Measurements from ENCODE around the gene ASPSCR1.

Gene ASPSCR1

DNA sequence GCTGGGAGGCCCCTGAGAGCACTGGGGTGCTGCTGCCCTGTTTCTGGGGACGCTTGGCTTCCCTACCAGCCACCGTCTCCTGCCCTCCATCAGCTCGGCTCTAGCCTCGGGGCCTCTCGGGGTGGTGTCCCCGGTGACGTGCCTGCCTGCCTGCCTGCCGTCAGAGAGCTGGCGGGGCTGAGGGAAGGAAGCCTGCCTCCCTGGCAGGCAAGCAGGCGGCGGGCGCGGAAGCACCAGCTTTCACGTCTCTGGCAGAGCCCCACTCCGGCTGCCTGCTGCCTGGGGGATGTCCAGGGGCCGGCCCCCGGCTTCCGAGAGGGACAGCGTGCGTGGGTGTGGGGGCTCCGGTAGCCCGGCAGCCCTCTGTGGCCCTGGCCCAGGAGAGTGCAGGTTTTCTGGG is 35.9 kb downstream of the ASPSCR1 start:
- no peak for DNase-seq (ENCODE audit: low read depth)

DNA sequence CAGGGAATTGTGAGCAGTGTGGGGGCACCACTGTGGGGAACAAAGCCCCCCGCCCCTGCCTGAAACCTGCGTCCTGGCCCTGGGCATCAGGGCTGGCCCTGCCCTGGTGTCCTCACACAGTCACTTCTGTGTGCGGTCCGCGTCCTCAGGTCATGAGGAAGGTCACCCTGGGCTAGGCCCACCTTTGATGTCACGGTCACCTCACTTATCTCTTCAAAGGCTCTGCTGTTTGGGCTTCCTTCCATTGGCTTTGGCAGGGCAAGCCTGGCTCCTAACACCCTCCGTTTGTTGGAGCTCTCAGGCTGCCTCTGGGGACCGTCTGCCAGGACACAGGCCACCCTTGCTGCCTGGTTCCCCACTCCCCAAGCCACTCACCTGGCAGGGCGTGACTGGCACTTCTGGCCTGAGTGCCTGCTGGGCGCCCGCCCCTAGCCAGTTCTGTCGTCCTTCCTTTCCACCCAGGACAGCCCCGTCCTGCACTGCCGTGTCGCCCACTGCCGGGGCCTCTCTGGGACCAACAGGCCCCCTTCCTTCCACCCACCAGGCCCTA is 36.4 kb downstream of the ASPSCR1 start:
- no peak for DNase-seq (ENCODE audit: low read depth)

DNA sequence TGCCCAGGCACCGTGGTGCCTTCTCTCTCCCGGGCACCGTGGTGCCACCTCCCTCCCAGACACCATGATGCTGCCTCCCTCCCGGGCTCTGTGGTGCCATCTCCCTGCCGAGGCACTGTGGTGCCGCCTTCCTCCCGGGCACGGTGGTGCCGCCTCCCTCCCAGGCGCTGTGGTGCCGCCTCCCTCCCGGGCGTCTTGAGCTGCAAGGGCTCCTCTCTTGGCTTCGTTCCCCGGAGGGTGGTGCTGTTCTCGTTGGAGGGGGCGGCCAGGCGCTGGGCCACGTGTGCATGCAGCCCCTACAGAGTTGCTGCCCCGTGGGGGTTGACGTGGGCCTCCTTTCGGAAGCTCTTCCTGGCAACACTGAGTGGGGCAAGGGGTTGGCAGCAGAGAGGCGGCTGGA is 37.0 kb downstream of the ASPSCR1 start:
- DNase-seq (ENCODE audit: low read depth): no peak

DNA sequence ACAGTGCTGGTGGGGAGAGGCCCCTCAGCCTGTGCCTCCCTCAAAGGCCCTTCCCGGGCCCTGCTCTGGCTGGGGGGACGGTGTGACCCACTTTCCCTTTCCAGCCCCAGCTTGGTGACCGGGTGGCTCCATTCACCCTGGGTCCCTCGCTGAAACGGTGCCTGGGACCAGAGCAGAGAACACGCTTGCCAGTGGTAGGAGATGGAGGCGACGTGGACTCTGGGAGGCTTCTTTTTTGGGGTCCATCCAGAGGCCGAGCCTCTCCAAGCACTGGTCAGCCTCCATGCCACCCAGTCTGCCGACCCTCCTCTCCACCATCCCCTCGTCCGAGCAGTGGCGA is 37.5 kb downstream of the ASPSCR1 start:
- no peak for DNase-seq (ENCODE audit: low read depth)

DNA sequence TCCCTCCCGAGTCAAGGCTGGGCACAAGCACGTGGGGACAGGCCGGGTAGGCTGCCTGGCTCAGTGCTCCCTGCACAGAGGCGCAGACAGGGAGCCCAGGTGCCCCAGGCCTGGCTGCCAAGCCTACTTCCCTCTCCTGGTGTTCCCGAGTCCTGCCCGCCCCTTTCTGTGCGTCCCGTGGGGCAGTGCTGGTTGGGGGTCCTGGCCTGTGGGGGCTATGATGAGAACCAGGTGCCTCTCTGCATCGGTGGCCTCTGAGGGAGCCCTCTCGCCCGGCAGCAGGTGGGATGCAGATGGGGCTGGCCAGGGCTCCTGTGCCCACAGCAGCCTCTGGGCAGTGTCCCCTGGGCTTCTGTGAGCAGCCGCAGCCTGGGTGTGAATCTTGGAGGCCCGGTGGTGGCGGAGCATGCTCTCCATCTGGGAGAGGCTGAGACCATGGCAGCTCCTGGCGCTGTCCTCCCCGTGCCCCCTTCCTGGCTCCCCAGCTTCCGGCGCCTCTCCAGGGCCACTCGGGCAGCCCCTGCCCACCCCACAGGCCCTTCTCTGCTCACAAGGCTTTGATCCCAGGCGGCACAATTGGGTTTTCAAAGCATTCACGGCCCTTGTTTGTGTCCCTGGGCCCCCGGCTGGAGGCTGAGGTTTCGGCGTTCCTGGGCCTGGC is 38.0 kb downstream of the ASPSCR1 start:
- DNase-seq (ENCODE audit: low read depth): no peak

DNA sequence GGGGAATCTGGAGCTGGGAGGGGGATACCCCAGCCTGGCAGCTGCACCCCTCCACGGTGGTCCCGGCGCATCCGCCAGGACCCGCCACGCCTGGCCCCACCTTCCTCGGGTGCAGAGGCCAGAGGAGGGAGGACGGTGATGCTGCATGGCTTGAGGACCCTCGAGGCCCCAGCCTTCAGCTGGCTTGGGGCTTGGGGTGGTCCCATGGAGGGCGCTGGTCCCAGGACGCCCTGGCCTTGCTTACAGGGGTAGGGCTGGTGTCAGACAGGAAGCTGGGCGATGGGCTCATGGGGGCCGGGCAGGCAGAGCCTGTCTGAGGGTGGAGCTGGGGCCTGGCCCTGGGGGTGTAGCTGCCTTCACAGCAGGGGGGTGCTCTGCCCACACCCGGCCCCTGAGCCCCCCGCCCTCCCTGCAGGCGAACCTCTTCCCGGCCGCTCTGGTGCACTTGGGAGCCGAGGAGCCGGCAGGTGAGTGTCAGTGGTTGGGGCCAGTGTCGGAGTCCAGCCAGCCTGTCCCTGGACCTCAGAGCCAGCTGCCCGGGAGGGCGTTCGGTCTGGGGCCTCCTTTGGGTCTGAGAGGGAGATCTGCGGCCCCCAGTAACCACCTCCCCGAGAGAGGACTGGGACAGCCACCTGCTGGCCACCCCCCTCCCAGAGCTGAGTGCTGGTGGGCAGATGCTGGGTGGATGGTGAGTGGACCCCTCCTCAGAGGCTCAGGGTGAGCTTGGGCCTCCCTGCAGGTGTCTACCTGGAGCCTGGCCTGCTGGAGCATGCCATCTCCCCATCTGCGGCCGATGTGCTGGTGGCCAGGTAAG is 38.8 kb downstream of the ASPSCR1 start:
- no peak for DNase-seq (ENCODE audit: low read depth)

DNA sequence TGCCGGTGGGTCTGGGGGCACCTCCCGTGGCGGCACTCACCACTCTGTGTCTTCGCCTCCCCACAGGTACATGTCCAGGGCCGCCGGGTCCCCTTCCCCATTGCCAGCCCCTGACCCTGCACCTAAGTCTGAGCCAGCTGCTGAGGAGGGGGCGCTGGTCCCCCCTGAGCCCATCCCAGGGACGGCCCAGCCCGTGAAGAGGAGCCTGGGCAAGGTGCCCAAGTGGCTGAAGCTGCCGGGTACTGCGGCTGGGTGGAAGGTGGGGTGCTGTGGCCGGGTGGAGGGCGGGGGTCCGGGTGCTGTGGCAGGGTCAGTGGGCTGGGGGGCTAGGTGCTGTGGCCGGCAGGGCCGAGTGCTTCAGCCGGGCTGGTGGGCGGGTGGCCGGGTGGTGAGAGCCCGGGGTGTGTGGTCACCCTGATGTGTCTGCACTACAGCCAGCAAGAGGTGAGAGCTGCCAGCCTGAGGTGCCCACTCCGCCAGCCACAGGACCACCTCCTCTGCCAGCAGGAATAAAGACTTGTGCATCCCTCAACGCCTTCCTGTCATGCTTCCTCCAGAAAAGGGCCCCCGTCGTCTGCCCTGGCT is 39.5 kb downstream of the ASPSCR1 start:
- DNase-seq (ENCODE audit: low read depth): no peak

DNA sequence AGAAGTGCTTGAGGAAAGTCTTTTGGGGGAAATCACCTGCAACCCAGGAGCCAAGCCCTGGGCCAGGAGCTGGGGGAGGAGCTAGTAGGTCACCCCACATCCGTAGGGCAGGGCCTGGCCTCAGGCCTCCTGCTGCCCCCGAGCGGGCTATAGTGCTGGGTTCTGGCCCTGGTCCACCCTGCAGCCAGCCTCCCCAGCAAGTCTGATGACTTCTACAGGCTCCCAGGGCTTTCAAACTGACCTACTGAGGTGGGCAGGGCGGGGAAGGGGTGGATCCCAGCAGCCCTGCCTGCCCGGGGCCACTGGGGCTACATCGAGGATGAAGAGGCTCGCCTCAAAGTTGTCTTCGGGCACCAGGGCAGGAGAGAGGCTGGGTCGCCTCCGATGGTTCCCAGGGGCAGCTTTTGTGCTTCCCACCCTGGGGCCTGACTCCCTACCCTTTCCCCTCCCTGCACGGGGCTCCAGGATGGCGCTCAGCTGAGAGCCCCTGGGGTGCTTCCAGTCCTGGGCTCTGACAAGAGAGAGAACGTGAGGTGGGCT is 40.3 kb downstream of the ASPSCR1 start:
- DNase-seq (ENCODE audit: low read depth): no peak

DNA sequence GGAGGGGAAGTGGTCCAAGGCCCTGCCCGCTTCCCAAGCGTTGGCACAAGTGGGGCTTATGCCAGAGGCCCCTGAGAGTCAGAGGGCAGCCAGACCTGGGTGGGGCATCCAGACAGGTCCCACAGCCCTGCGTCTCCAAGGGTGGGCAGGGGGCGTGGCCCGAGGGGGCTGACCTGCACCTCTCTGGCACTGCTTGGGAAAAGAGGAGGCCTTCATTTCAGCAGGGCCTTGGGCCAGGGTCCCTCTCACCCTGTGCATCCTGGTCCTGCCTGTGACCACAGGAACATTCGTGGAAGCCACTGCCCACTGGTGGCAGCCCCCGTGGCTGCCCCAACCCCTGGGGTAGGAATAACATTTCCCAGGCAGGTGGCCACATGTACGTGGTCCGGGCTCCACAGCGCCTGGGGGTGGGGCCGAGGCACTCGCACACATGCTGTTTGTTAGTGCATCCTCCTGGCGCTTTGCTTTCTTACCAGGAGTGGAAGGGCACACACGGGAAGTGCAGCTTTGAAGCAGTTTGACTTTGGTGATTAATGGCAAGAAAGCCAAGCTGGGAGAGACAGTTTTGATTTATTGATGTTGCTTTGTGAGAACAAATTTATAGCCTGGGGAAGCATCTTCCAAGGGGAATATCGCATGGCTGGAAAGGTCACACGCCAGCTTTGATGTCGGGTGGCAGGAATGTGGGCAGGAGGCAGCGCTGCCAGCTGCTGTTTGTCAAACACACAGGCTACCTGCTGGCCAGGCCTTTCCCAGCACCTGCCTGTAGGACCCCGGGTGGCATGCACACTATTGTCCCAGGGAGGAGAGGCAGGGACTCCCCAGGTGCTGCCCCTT is 40.9 kb downstream of the ASPSCR1 start:
- no peak for DNase-seq (ENCODE audit: low read depth)

DNA sequence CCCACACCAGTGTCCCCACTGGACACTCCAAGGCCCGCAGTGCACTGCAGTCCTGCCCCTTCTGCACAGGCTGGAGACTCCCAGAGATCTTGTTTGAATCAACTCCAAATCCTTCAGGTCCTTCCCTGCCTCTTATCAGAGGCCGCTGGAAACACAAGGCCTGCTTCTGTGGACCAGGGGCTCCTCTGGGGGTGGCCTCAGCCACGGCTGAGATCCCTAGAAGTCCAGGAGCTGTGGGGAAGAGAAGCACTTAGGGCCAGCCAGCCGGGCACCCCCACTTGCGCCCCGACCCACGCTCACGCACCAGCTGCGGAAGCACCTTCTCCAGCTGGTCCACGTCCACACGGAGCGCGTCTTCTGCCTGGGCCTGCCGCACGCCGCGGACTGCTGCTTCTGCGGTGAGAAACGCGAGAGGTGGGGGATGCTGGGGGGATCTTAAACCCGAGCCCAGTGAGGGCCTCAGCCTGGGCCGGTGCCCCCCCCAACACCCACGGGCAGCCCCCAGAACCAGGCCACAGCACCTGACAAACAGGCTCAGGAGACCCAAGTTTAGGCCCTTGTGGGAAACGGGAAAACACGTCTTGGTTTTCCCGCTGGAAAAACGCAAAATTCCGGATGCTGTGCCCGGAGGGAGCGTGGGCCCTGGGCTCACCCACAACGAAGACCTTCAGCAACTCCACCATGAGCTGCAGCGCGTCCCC is 41.7 kb downstream of the ASPSCR1 start:
- DNase-seq (ENCODE audit: low read depth): no peak

DNA sequence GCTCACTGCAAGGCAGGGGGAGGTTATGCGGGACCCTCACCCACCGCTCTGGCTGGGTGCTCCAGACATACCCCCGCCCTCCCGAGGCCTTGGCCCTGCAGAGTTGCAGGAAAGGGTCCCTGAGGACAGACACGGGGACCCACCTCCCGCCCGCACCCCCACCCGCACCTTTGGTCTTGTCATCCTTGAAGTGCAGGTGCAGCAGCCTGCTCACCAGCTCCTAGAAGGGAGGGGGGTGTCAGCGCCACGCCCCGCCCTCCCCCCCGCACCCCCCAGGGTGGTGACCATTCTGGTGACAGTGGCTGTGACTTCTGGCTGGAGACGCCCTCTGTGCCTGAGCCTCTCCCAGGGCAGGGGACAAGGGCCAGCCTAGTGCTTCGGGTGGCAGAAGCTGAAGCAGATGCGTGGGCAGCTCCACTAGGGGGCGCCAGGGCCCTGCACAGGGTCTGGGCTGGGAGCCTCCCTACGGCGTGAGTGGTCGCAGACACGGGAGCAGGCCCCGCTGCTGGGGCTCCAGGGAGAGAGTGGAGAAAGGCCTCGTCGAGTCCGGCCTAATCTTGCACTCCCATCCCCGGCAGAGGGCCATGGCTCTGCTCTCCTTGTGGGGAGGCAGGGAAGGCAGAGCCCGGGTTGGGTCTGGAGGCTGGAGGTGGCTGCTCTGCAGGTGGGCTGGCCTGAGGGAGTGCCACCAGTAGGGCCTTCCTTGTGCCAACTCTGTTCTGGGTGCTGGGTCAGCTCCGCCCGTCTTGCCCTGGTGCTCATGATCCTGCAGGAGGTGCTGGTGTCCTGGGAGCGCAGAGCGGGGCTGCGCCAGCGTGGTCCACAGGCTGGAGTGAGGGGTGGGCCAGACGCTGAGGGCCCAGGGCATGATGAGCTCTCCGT is 42.5 kb downstream of the ASPSCR1 start:
- no peak for DNase-seq (ENCODE audit: low read depth)

DNA sequence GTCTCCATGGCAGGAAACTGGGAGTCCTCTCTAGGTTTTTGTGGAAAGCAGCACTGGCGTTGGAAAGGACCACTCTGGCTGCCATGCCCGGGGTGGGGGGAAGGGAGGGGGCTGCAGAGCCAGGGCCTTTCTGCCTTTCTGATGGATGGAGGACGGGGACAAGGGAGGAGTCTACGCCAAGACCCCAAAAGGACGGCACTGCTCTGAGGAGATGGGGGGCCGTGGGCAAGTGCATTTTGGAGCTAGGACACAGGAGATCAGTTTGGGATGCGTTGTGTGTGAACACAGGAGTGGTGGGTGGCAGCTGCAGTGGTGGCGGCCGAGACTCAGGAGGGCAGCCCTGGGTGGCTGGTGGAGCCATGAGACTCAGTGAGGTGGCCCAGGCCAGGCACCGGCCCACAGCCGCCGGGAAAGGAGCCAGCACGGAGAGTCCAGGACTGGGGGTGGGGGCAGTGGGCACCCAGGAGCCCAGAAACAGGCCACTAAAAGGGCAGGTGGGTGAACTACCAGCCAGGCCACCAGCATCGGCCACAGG is 43.2 kb downstream of the ASPSCR1 start:
- DNase-seq (ENCODE audit: low read depth): no peak

DNA sequence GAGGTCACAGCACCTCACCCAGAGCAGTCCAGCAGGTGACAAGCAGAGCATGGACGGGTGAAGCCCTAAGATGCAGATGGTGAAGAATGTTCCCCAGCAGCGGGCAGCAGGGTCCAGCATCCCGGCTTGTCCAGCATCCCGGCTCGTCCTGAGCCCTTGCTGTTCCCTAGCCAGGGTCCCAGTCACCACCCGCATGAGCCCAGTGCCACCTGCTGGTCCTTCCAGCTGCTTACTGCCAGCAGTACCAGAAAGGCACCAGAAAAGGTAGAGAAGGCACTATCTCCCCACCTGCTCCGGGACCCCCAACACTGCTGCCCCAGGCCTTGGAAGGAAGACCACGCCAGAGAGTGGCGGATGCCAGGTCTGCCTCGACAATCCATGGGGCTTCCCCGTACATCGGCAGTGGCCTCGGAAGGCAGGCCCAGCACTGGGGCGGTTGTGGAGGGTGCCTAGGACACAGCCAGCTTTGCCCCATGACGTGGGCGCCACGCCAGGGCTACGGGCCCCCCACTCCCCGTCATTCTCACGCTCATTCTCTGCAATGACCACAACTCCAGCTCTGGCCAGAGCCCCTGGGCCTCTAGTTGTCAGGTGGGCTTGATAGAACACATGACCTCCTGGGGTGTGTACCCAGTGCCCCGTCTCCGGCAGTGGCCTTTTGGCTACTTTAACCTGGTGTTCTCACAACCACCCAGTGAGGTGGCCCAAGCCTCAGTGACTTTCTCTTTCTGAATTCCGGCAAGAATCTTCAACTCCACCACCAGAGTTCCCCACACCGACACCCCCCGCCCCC is 43.9 kb downstream of the ASPSCR1 start:
- DNase-seq (ENCODE audit: low read depth): peak; percentile 60

DNA sequence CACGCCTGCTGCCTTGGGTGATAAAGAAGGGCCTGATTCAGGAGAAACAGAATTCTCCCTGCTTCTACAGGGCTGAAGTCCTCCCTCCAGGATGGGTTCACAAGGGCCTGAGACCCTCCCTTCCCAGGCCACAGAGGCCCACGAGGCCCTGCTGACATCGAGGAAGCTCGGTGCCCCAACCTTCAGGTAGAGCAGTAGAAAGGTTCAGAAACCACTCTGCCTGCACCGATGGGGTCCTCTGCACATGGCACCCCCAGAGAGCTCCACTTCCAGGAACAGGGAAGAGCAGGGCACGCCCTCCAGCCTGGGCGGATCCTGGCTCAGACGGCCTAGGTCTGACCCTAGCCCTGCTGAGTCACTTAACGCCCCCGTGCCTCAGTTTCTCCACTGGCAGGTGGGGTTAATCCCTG is 44.5 kb downstream of the ASPSCR1 start:
- DNase-seq (ENCODE audit: low read depth): no peak

DNA sequence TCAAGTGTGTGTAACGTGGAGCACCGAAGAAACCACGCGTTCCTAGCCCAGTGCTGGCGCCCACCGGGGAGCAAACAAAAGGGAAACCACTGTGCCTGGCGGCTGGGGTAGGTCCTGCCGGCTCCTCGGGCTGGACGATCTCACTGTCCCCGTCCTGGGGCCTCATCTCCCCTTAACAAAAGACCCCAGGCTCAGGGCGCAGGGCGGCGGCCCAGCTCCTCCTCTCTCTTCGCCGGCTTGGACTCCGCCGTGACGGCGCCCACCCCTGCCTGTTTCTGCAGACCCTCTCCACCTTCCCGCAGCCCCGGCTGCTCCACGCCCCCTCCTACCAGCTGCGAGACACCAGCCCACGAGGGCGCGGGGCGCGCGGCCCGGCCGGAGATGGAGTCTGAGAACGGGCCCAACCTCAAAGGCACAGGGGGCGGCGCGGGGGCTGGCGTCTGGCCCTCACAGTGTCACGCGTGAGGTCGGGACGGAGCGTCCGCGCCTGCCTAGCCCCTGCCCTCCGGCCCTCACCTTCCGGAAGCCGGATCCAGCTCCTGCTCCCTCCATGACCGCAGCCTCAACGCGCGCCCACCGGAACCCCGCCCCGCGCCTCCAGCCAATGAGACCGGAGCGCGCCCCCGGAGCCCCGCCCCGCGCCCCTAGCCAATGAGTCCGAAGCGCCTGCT is 45.0 kb downstream of the ASPSCR1 start, which contains the start of gene CENPX:
CENPX (minus strand) TSS at position 569 of the 671 bp plus-strand sequence; CDS start at position 552, 17 bp downstream.
- DNase-seq (ENCODE audit: low read depth): no peak

DNA sequence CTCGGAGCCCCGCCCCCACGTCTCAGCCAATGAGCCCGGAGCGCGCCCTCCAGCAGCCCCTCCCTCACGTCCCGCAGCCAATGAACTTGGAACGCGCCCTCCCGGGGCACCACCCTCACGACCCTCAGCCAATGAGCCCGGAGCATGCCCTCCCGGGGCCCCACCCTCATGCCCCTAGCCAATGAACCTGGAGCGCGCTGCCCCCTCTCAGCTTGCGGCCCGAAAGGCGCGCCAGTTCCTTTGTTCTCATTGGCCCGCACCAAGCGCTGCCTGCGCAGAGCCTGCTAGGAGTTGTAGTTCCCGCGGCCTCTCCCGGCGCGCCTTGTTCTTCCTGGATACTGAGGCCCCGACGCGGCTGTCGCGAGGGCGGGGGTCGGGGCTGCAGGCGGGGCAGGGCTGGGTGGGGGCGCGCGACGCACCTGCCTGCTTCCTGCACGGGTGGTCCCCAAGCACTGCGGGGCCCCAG is 45.6 kb downstream of the ASPSCR1 start, which contains the start of gene LRRC45:
LRRC45 (plus strand) TSS at position 325 of the 466 bp plus-strand sequence. CDS start 339 bp downstream, outside the sequence.
- DNase-seq (ENCODE audit: low read depth): peak; percentile 99

DNA sequence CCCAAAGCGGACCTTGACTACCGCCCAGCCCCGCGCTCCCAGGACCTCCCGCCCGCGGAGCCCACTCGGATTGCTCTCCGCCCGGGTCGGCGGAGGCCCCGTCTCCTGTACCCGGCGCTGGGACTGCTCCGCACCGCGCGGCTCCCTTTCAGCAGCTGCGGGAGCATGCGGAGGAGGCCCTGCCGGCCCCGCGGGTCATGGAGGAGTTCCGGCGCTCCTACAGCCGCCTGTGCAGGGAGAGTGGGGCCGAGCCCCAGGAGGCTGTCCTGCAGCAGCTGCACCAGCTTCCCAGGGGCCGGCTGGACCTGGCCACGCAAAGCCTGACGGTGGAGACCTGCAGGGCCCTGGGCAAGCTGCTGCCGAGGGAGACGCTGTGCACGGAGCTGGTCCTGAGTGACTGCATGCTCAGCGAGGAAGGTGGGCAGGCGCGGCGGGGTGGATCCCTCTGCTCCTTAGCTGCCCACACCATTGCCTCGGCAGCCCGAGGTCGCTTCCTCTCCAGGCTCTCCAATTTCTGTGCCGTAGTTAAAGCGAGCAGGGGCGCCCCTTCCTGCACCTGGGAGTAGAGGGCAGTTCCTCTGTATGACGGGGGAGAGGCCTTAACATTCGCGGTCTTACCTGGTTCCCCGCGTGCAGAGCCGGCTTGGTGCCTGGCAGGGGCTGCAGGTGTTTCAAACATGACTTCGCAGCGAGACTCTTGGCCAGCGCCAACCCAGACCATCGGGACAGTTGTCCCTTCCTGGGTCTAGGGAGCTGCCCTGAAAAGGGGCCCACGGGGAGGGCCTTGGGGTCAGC is 46.2 kb downstream of the ASPSCR1 start:
- no peak for DNase-seq (ENCODE audit: low read depth)

Data from GM04504 (cell line).